Right lobe of liver (tissue), 6 donors: ENCODE data around the gene SLC35G6. TPM values are rescaled to one million over a fixed set of nuclear protein-coding genes. Genes with fewer than 3 reads are reported as not detected.

Source experiments
- ATAC-seq, 4 donors: fragments of 200-7000 bp; cut with Tn5 transposase; one replicate each; pipeline ENCODE4 v1.9.1; 2020; ENCODE audit warnings: mild to moderate bottlenecking in 4 of 4, moderate library complexity in 4 of 4
- DNase-seq, 3 donors: peaks; one replicate each; pipeline ENCODE4 v3.0.0-alpha.2; 2020
- H3K27ac ChIP-seq, 3 donors: fragments of 200-600 bp; one replicate each; pipeline ENCODE4 v1.8.0; 2022
- H3K27me3 ChIP-seq, 2 donors: fragments of 200-600 bp; one replicate each; pipeline ENCODE4 v1.8.0; 2022
- H3K36me3 ChIP-seq, 4 donors: fragments of 200-600 bp; sonication (generic) in 1 of 4; one replicate each; pipeline versions ENCODE4 v1.5.1 to v1.8.0; 2017 to 2022; ENCODE audit warnings: control low read depth in 1 of 4
- H3K4me1 ChIP-seq, 4 donors: fragments of 200-600 bp; sonication (generic) in 1 of 4; one replicate each; pipeline versions ENCODE4 v1.5.1 to v1.8.0; 2017 to 2022; ENCODE audit warnings: control low read depth in 1 of 4
- H3K4me3 ChIP-seq, 3 donors: fragments of 200-600 bp; one replicate each; pipeline ENCODE4 v1.8.0; 2022
- H3K9me3 ChIP-seq, 4 donors: fragments of 200-600 bp; sonication (generic) in 1 of 4; one replicate each; pipeline versions ENCODE4 v1.5.1 to v1.8.0; 2017 to 2022; ENCODE audit warnings: control low read depth in 1 of 4
- CTCF ChIP-seq, 4 donors: fragments of 200-600 bp in 3 of 4; fragments of 450-650 bp in 1 of 4; IDR thresholded peaks; one replicate each; pipeline versions ENCODE4 v1.5.1 to v1.8.0; 2016 to 2022; ENCODE audit warnings: antibody characterized with exemption in 4 of 4, mild to moderate bottlenecking in 2 of 4
- POLR2A ChIP-seq: fragments of 450-650 bp; IDR thresholded peaks from one replicate; pipeline ENCODE4 v1.6.1; 2017; ENCODE audit warnings: antibody characterized with exemption, mild to moderate bottlenecking
- WGBS: methylation state at CpG from one replicate; pipeline ENCODE4 v1.1.6; 2018; ENCODE audit warnings: low coverage, low lambda C conversion rate; ENCODE audit not compliant: insufficient coverage; ENCODE audit errors: missing lambda C conversion rate; 5-methylcytosine and 5-hydroxymethylcytosine counted together
- intact Hi-C, 2 donors: fragments of 100-400 bp; cut with DNase I; formaldehyde crosslinking; loops; one replicate each; pipeline versions ENCODE4 v1.11.2 to v1.14.1; 2022
- total RNA-seq, 6 experiments: library from RNA; depleted of rRNA in 2 of 6; stranded (reverse); fragments of >200 nt in 2 of 6; fragmentation: NEBNext Ultra II Directional in 3 of 6; extraction: Animal tissue kit (Norgen Biotek cat#: 25700) in 3 of 6; gene quantifications; one replicate each; pipeline versions ENCODE4 v1.1.0 to v1.2.4, GENCODE V29; 2016 to 2023
- donor health status: DM: no; HTN: yes; CAD: no.
- donor health status: DM: no; HTN: no; CAD: no.
- donor health status: DM: no; HTN: no; CAD: no.
- donor health status: DM: no; HTN: yes; CAD: no.
- donor health status: DM: no; HTN: yes; CAD: no.

The SLC35G6 gene
- total RNA-seq, 6 experiments from 2014 or later: not detected

GRCh38 chr17:7437369-7437863 is 43.8 kb upstream of the SLC35G6 start:
- Histone ChIP-seq H3K4me1 (peaks cover 0 to 42% (median 12%) of the 10 kb centered on the region in 4 donors), H3K4me3 (peak overlapping the region in 2 of 3 donors; percentile 44 to 45), H3K27me3 (no peaks in the 10 kb centered on the region), H3K36me3 (no peaks in the 10 kb centered on the region), H3K9me3 (no peaks in the 10 kb centered on the region), H3K27ac (peak overlapping the region in 1 of 3 donors; percentile 65)
- WGBS: 30% methylated on average over 7 of the region's 31 CpGs
- no peak for TF ChIP-seq CTCF (IDR thresholded peaks at IDR 0.05)
- TF ChIP-seq POLR2A: no peak
- no peak for DNase-seq
- ATAC-seq: no peak
- intact Hi-C loops: loop anchor here in 1 of 2 donors (5.0 kb wide), 1 partner anchor 80 kb away; the partner anchor contains the start of gene TMEM95

- intact Hi-C loops: loop anchor here in 1 of 2 donors (5.0 kb wide), 1 partner anchor 81 kb away; the partner anchor contains the start of gene TMEM95
- DNase-seq (peak; percentile 74 to 82 (median 81)), ATAC-seq (peak in 2 of 4 donors; percentile 1 to 2)
- H3K27ac ChIP-seq: no peak overlapping the region
- H3K36me3 ChIP-seq: no peaks in the 10 kb centered on the region
- H3K27me3 ChIP-seq: no peaks in the 10 kb centered on the region
- H3K4me1 ChIP-seq: peaks cover 0 to 42% (median 12%) of the 10 kb centered on the region in 4 donors
- no peaks in the 10 kb centered on the region for H3K9me3 ChIP-seq
- TF ChIP-seq POLR2A: no peak
- TF ChIP-seq CTCF (IDR thresholded peaks at IDR 0.05): no peak
- H3K4me3 ChIP-seq: peak overlapping the region in 2 of 3 donors; percentile 12 to 24
- WGBS: 42% methylated on average over 36 of the region's 48 CpGs
These were observed 43.2 kb upstream of the SLC35G6 start for GRCh38 chr17:7437950-7438614.

GRCh38 chr17:7438656-7439460 is 42.4 kb upstream of the SLC35G6 start:
- TF ChIP-seq CTCF (IDR thresholded peaks at IDR 0.05) (no peak), POLR2A (no peak)
- intact Hi-C loops: loop anchor here in 1 of 2 donors (5.0 kb wide), 1 partner anchor 82 kb away; the partner anchor contains the start of gene TMEM95
- WGBS: 52% methylated on average over 11 of the region's 11 CpGs
- Histone ChIP-seq H3K4me1 (peaks cover 0 to 42% (median 12%) of the 10 kb centered on the region in 4 donors), H3K9me3 (no peaks in the 10 kb centered on the region), H3K36me3 (no peaks in the 10 kb centered on the region), H3K27ac (no peak overlapping the region), H3K4me3 (peak overlapping the region in 1 of 3 donors; percentile 24), H3K27me3 (no peaks in the 10 kb centered on the region)
- no peak for DNase-seq
- no peak for ATAC-seq

- TF ChIP-seq CTCF (IDR thresholded peaks at IDR 0.05) (no peak), POLR2A (no peak)
- intact Hi-C loops: loop anchor here in 1 of 2 donors (5.0 kb wide), 1 partner anchor 82 kb away; the partner anchor contains the start of gene TMEM95
- DNase-seq (peak in 1 of 3 donors; percentile 55), ATAC-seq (no peak)
- whole genome bisulfite sequencing: 15% methylated on average over 17 of the region's 50 CpGs
- H3K4me3 ChIP-seq: peak within 1 kb of the TSS; percentile 31 to 36 (median 33)
- no peak within 1 kb of the TSS for H3K27ac ChIP-seq
- no peaks in the 10 kb centered on the region for H3K27me3 ChIP-seq
- peaks cover 0 to 44% (median 14%) of the 10 kb centered on the region in 4 donors for H3K4me1 ChIP-seq
- H3K9me3 ChIP-seq: no peaks in the 10 kb centered on the region
- H3K36me3 ChIP-seq: no peaks in the 10 kb centered on the region
These were observed 41.7 kb upstream of the SLC35G6 start, which contains the start of gene FGF11 for GRCh38 chr17:7439462-7440112. TSS of gene FGF11 (plus strand) at chr17:7439512. CDS start at chr17:7439621, 109 bp downstream.
